ENCODE data around the gene MMS19. TPM values are rescaled to one million over a fixed set of nuclear protein-coding genes. Genes with fewer than 3 reads are reported as not detected.

Gene MMS19
- total RNA-seq, 4 donors from 2014 or later = 44.6 to 87.7 (median 73.7) TPM

GRCh38 chr10:97525086-97525485 lies 26.9 kb upstream of the MMS19 start:
- Histone ChIP-seq H3K27me3 (no peaks in the 10 kb centered on the region), H3K4me3 (no peak overlapping the region), H3K27ac (no peak overlapping the region), H3K36me3 (no peaks in the 10 kb centered on the region), H3K4me1 (no peaks in the 10 kb centered on the region), H3K9me3 (no peaks in the 10 kb centered on the region)
- TF ChIP-seq CTCF (IDR thresholded peaks at IDR 0.05) (no peak), POLR2A (IDR thresholded peaks at IDR 0.05) (no peak)
- DNase-seq = no peak
- intact Hi-C loops (cut with DNase I; ENCODE audit: low total_unique reads) = no loop called here

DNA sequence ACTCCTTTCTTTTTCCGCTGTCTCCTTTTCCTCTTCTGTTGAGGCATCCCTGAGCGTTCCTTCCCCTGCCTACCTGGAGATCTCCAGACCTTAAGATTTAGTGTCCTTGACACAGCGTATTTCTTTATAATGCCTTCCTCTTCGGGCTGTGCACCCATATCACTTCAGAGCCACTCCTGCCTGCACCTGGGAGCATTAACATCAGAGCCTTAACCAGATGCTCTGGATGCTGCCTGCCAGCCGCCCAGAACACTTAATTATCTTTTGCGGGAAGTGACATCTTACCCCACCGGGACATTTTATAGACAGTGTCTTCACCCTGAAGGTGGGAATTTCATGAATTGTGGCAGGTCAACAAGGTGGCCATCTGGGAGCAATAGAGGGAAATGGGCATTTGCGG lies 24.7 kb upstream of the MMS19 start:
- no peaks in the 10 kb centered on the region for H3K36me3 ChIP-seq
- intact Hi-C loops (cut with DNase I; ENCODE audit: low total_unique reads) = no loop called here
- no peaks in the 10 kb centered on the region for H3K27me3 ChIP-seq
- H3K9me3 ChIP-seq = no peaks in the 10 kb centered on the region
- H3K27ac ChIP-seq = no peak overlapping the region
- no peak overlapping the region for H3K4me3 ChIP-seq
- TF ChIP-seq POLR2A (IDR thresholded peaks at IDR 0.05) (no peak), CTCF (IDR thresholded peaks at IDR 0.05) (no peak)
- H3K4me1 ChIP-seq = no peaks in the 10 kb centered on the region
- DNase-seq = no peak

- DNase-seq = no peak
- no peak for TF ChIP-seq POLR2A (IDR thresholded peaks at IDR 0.05)
- TF ChIP-seq CTCF (IDR thresholded peaks at IDR 0.05) = no peak
These were observed 23.8 kb upstream of the MMS19 start for GRCh38 chr10:97522071-97522470.

GRCh38 chr10:97520978-97521761 lies 22.9 kb upstream of the MMS19 start:
- Histone ChIP-seq H3K9me3 (no peaks in the 10 kb centered on the region), H3K27ac (no peak overlapping the region), H3K4me3 (no peak overlapping the region), H3K36me3 (no peaks in the 10 kb centered on the region), H3K27me3 (no peaks in the 10 kb centered on the region), H3K4me1 (no peaks in the 10 kb centered on the region)
- intact Hi-C loops (cut with DNase I; ENCODE audit: low total_unique reads) = no loop called here
- no peak for TF ChIP-seq POLR2A (IDR thresholded peaks at IDR 0.05)
- TF ChIP-seq CTCF (IDR thresholded peaks at IDR 0.05) = no peak
- no peak for DNase-seq

More at GRCh38 chr10:97522071-97522470, 23.8 kb upstream of the MMS19 start:
- intact Hi-C loops (cut with DNase I; ENCODE audit: low total_unique reads) = no loop called here
- H3K4me3 ChIP-seq = no peak overlapping the region
- no peaks in the 10 kb centered on the region for H3K9me3 ChIP-seq
- H3K27me3 ChIP-seq = no peaks in the 10 kb centered on the region
- no peak overlapping the region for H3K27ac ChIP-seq
- no peaks in the 10 kb centered on the region for H3K4me1 ChIP-seq
- H3K36me3 ChIP-seq = no peaks in the 10 kb centered on the region

DNA sequence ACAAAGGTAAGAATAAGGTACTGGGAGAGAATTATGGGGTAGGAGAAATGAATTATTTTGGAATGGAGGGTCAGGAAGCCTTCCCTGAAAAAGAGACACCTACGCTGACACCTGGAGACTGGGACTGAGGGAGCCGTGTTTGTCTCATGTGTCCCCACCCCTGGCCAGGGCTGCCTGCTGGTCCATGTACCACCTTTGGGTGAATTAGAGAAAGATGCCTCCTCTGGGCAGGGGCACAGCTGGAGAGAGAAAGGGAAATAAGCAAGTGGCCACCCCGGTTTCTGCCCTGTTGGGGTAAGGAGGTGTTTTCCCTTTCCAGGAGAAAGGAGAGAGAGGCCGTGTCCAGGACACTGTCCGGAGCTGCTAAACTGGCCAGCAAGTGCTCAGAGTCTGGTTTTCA lies 22.3 kb upstream of the MMS19 start:
- Histone ChIP-seq H3K4me3 (no peak overlapping the region), H3K36me3 (no peaks in the 10 kb centered on the region), H3K4me1 (no peaks in the 10 kb centered on the region), H3K27me3 (no peaks in the 10 kb centered on the region), H3K9me3 (no peaks in the 10 kb centered on the region), H3K27ac (no peak overlapping the region)
- DNase-seq = no peak
- intact Hi-C loops (cut with DNase I; ENCODE audit: low total_unique reads) = no loop called here
- no peak for TF ChIP-seq POLR2A (IDR thresholded peaks at IDR 0.05)
- TF ChIP-seq CTCF (IDR thresholded peaks at IDR 0.05) = no peak
